ENCODE data around the gene DOCK11. TPM values are rescaled to one million over a fixed set of nuclear protein-coding genes. Genes with fewer than 3 reads are reported as not detected.

DOCK11 gene
- total and polyA plus RNA-seq, 2 of the 4 experiments (the other 2 are of a cell fraction), result 3.9 to 13.1 TPM

DNA sequence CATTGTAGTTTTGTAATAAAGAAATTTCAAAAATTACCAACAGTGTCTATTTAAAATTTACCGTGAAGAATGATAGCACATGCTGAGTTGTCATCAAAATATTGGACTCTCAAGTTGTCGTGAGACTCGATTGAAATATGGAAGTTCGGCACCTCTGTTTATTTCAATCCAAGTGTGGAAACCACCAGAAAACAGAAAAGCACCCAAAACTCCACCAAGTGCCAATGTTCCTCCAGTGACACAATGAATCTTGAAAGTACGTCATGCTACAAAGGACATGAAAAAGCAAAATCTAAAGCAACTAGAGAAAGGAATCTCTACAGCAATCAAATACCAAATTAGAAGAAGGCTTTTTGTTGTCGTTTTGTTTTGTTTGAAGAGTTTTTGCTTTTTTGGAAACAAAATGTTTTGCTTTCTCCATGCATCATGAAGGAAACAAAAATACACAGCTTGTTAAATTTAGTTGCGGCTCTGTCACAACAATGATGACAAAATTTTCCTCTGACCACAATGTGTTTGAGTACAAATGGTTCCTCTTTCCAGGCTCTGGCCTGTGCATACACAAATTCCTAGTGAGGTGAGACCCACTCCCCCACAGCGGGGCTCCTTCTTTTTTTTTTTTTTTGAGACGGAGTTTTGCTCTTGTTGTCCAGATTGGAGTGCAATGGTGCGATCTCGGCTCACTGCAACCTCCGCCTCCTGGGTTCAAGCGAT is 222.2 kb downstream of the DOCK11 start:
- Histone ChIP-seq H3K27ac (ENCODE audit: insufficient read depth, low read length) (no peak overlapping the region), H3K36me3 (ENCODE audit: control insufficient read depth, insufficient read depth, low read length) (no peaks in the 10 kb centered on the region), H2BK15ac (ENCODE audit: low read depth, low read length) (no peak overlapping the region), H4K91ac (ENCODE audit: insufficient read depth, low read depth, low read length) (no peak overlapping the region), H4K20me1 (ENCODE audit: insufficient read depth, low read length) (no peaks in the 10 kb centered on the region), H2BK20ac (ENCODE audit: low read depth, low read length) (no peak overlapping the region), H2BK5ac (ENCODE audit: low read depth, low read length, poor library complexity, severe bottlenecking) (no peak overlapping the region), H3K79me1 (ENCODE audit: low read depth in 1 of 2, low read length in 2 of 2) (no peaks in the 10 kb centered on the region), H3K4ac (ENCODE audit: low read depth, low read length) (no peak overlapping the region), H2AFZ (replicated peaks; ENCODE audit: low read length, poor library complexity) (no peak overlapping the region), H3K4me1 (ENCODE audit: control insufficient read depth, insufficient read depth, low read length) (no peaks in the 10 kb centered on the region), H3K9ac (ENCODE audit: low read depth, low read length) (no peak overlapping the region), H3K23ac (ENCODE audit: low read depth, low read length) (no peak overlapping the region), H3K27me3 (ENCODE audit: control insufficient read depth, insufficient read depth, low read length) (no peaks in the 10 kb centered on the region; the same call in 1 of the 2 replicates), H4K5ac (ENCODE audit: low read depth, low read length) (no peak overlapping the region), H3K9me1 (ENCODE audit: insufficient read depth, low read length) (no peaks in the 10 kb centered on the region), H4K8ac (ENCODE audit: low read depth in 2 of 2, low read length in 2 of 2) (no peak overlapping the region), H3K4me2 (ENCODE audit: low read depth, low read length) (no peak overlapping the region), H2AK5ac (ENCODE audit: low read depth, low read length) (no peak overlapping the region), H3K14ac (replicated peaks; ENCODE audit: low read depth, low read length) (no peak overlapping the region), H2BK120ac (ENCODE audit: low read depth, low read length) (no peak overlapping the region), H3K9me3 (ENCODE audit: control insufficient read depth, insufficient read depth, low read length) (no peaks in the 10 kb centered on the region), H3K56ac (ENCODE audit: extremely low read depth, insufficient read depth, low read length) (no peak overlapping the region), H2AK9ac (replicated peaks; ENCODE audit: low read depth, low read length, poor library complexity) (no peak overlapping the region), H3K18ac (ENCODE audit: low read depth, low read length) (no peak overlapping the region), H3K4me3 (ENCODE audit: insufficient read depth, low read depth, low read length) (no peak overlapping the region)
- DNase-seq, result no peak
- ATAC-seq (ENCODE audit: low read depth), result no peak
- in situ Hi-C loops (cut with MboI; ENCODE audit: low sequenced_read_pairs), result no loop called here
- no TSS peak for BruUV-seq (replicated peaks)
- dilution Hi-C loops (cut with HindIII; ENCODE audit: low sequenced_read_pairs, unreplicated experiment), result no loop called here
- ChIA-PET POLR2A (ENCODE audit: unreplicated experiment) (interaction anchor here (0.6 kb wide), 1 partner anchor 302 kb away, joined by 9 read pairs; no protein-coding TSS in a partner anchor), CTCF (interaction anchor here (0.6 kb wide), 1 partner anchor 73 kb away, joined by 4 read pairs; no protein-coding TSS in a partner anchor)
- TF ChIP-seq POLR2A (IDR thresholded peaks at IDR 0.05; ENCODE audit: low read depth, low read length), result no peak
- TF ChIP-seq NFE2L2 (IDR thresholded peaks at IDR 0.05; ENCODE audit: low read depth, low read length), result no peak
- TF ChIP-seq MAFK (IDR thresholded peaks at IDR 0.05; ENCODE audit: low read depth, low read length), result no peak
- TF ChIP-seq, protein P1, sequence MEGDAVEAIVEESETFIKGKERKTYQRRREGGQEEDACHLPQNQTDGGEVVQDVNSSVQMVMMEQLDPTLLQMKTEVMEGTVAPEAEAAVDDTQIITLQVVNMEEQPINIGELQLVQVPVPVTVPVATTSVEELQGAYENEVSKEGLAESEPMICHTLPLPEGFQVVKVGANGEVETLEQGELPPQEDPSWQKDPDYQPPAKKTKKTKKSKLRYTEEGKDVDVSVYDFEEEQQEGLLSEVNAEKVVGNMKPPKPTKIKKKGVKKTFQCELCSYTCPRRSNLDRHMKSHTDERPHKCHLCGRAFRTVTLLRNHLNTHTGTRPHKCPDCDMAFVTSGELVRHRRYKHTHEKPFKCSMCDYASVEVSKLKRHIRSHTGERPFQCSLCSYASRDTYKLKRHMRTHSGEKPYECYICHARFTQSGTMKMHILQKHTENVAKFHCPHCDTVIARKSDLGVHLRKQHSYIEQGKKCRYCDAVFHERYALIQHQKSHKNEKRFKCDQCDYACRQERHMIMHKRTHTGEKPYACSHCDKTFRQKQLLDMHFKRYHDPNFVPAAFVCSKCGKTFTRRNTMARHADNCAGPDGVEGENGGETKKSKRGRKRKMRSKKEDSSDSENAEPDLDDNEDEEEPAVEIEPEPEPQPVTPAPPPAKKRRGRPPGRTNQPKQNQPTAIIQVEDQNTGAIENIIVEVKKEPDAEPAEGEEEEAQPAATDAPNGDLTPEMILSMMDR (conservative IDR thresholded peaks at IDR 0.05; ENCODE audit: low read depth, low read length), result no peak
- TF ChIP-seq, protein P2, sequence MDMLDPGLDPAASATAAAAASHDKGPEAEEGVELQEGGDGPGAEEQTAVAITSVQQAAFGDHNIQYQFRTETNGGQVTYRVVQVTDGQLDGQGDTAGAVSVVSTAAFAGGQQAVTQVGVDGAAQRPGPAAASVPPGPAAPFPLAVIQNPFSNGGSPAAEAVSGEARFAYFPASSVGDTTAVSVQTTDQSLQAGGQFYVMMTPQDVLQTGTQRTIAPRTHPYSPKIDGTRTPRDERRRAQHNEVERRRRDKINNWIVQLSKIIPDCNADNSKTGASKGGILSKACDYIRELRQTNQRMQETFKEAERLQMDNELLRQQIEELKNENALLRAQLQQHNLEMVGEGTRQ (IDR thresholded peaks at IDR 0.05; ENCODE audit: low read depth, low read length), result no peak
- no peak for TF ChIP-seq ELK1 (IDR thresholded peaks at IDR 0.05; ENCODE audit: borderline replicate concordance, low read depth, low read length)
- no peak for TF ChIP-seq RFX5 (IDR thresholded peaks at IDR 0.05; ENCODE audit: low read depth, low read length)
- WGBS, 2 experiments (ENCODE audit: extremely low coverage in 2 of 2, insufficient read length in 1 of 2), result 100% methylated on average over 1 of the region's 13 CpGs; no CpG with 5 or more reads in 1 of the 2 experiments
- intact Hi-C loops (cut with micrococcal nuclease), result no loop called here
